H1 (cell line): ENCODE results near the gene CAP2. TPM values are rescaled to one million over a fixed set of nuclear protein-coding genes. Genes with fewer than 3 reads are reported as not detected.

Experiments used
- CTCF ChIA-PET: fragments of 300-600 bp; sonication (Branson Sonifier 250); formaldehyde crosslinking; loops from one replicate; lab custom pipeline; 2021; ENCODE audit not compliant: partially characterized antibody; lab: Charles Lee
- POLR2A ChIA-PET: fragments of 300-600 bp; sonication (Branson Sonifier 250); formaldehyde crosslinking; loops from one replicate; lab custom pipeline; 2021; ENCODE audit warnings: inconsistent platforms; ENCODE audit not compliant: partially characterized antibody; lab: Charles Lee
- DNase-seq, 2 experiments: peaks; one replicate each; pipeline versions ENCODE4 v3.0.0 to v3.0.0-alpha.2; 2010 to 2022; ENCODE audit warnings: low spot score in 2 of 2, low read depth in 1 of 2, mixed read lengths in 1 of 2
- FAIRE-seq: peaks from 2 replicates; lab custom pipeline; 2011; peaks lifted over from hg19 to GRCh38; lab: Jason Lieb, UNC
- H2AFZ ChIP-seq: 2 replicates; pipeline ENCODE4 v1.8.1; 2012; ENCODE audit warnings: low read length, inconsistent platforms
- H2AK5ac ChIP-seq: 2 replicates; pipeline ENCODE4 v1.6.1; 2013; ENCODE audit warnings: low read depth, low read length
- H2BK120ac ChIP-seq: replicated peaks from 2 replicates; pipeline ENCODE3; 2013; ENCODE audit warnings: low read depth, low read length, inconsistent platforms
- H2BK12ac ChIP-seq: 2 replicates; pipeline ENCODE4 v1.6.1; 2013; ENCODE audit warnings: low read depth, low read length
- H2BK15ac ChIP-seq: 2 replicates; pipeline ENCODE4 v1.6.1; 2013; ENCODE audit warnings: low read length
- H2BK20ac ChIP-seq: 2 replicates; pipeline ENCODE4 v1.6.1; 2013; ENCODE audit warnings: low read length
- H2BK5ac ChIP-seq: 2 replicates; pipeline ENCODE4 v1.6.1; 2013; ENCODE audit warnings: low read depth, low read length
- H3K14ac ChIP-seq: 2 replicates; pipeline ENCODE4 v1.6.1; 2013; ENCODE audit warnings: inconsistent platforms; ENCODE audit not compliant: insufficient read length
- H3K18ac ChIP-seq: 2 replicates; pipeline ENCODE4 v1.6.1; 2013; ENCODE audit warnings: low read length; ENCODE audit errors: extremely low read depth
- H3K23ac ChIP-seq: 2 replicates; pipeline ENCODE4 v1.6.1; 2013; ENCODE audit warnings: inconsistent platforms; ENCODE audit not compliant: insufficient read length
- H3K23me2 ChIP-seq: 2 replicates; pipeline ENCODE4 v1.6.1; 2013; ENCODE audit warnings: low read depth, low read length
- H3K27ac ChIP-seq: 2 replicates; pipeline ENCODE4 v1.6.1; 2011; ENCODE audit warnings: low read depth, low read length, inconsistent platforms
- H3K27me3 ChIP-seq, 4 experiments: replicated peaks in 1 of 4; 1 replicate in 1 of 4; 2 replicates in 3 of 4; pipeline versions ENCODE4 v1.6.1 to v1.8.1; 2011 to 2013; ENCODE audit warnings: low read length in 3 of 4, mild to moderate bottlenecking in 3 of 4, inconsistent platforms in 2 of 4, mixed read lengths in 2 of 4, moderate library complexity in 1 of 4; ENCODE audit not compliant: control insufficient read depth in 3 of 4, insufficient read depth in 3 of 4; ENCODE audit errors: extremely low read depth in 1 of 4
- H3K36me3 ChIP-seq, 4 experiments: 2 replicates each; pipeline versions ENCODE4 v1.6.1 to v1.8.1; 2011 to 2013; ENCODE audit warnings: mild to moderate bottlenecking in 4 of 4, low read length in 3 of 4, moderate library complexity in 2 of 4, control low read depth in 1 of 4, inconsistent platforms in 1 of 4; ENCODE audit not compliant: insufficient read depth in 4 of 4, control insufficient read depth in 2 of 4
- H3K4ac ChIP-seq: replicated peaks from 2 replicates; pipeline ENCODE3; 2013; ENCODE audit warnings: low read length, low read depth, mixed read lengths, inconsistent platforms; ENCODE audit not compliant: insufficient read length
- H3K4me1 ChIP-seq, 4 experiments: replicated peaks in 1 of 4; 1 replicate in 1 of 4; 2 replicates in 3 of 4; pipeline versions ENCODE4 v1.6.1 to v1.8.1; 2011 to 2013; ENCODE audit warnings: low read length in 3 of 4, inconsistent platforms in 2 of 4, mixed read lengths in 1 of 4; ENCODE audit not compliant: insufficient read depth in 4 of 4, control insufficient read depth in 3 of 4
- H3K4me2 ChIP-seq, 2 experiments: 2 replicates each; pipeline versions ENCODE4 v1.6.1 to v1.8.1; 2011 to 2013; ENCODE audit warnings: low read depth in 2 of 2, low read length in 2 of 2, control low read depth in 1 of 2, inconsistent platforms in 1 of 2, mild to moderate bottlenecking in 1 of 2; ENCODE audit not compliant: insufficient read depth in 1 of 2
- H3K4me3 ChIP-seq, 4 experiments: fragments of 200-600, 300-600 bp in 1 of 4; sonication (generic), shearing (Covaris generic), sonication (Bioruptor Twin) in 1 of 4; 2 replicates each; pipeline versions ENCODE4 v1.5.1 to v1.8.1; 2011 to 2016; ENCODE audit warnings: low read length in 4 of 4, low read depth in 3 of 4, control low read depth in 2 of 4, inconsistent platforms in 2 of 4, mild to moderate bottlenecking in 2 of 4, mixed read lengths in 1 of 4, moderate library complexity in 1 of 4; ENCODE audit not compliant: insufficient read depth in 2 of 4; ENCODE audit errors: extremely low read depth in 1 of 4
- H3K56ac ChIP-seq: replicated peaks from 2 replicates; pipeline ENCODE3; 2013; ENCODE audit warnings: low read depth, mild to moderate bottlenecking, mixed read lengths, low read length, inconsistent platforms; ENCODE audit not compliant: insufficient read length
- H3K79me1 ChIP-seq: 2 replicates; pipeline ENCODE4 v1.6.1; 2013; ENCODE audit warnings: low read depth, low read length, control low read depth
- H3K79me2 ChIP-seq, 2 experiments: 2 replicates each; pipeline versions ENCODE4 v1.6.1 to v1.8.1; 2012 to 2013; ENCODE audit warnings: low read length in 2 of 2, mild to moderate bottlenecking in 2 of 2, inconsistent platforms in 1 of 2; ENCODE audit not compliant: insufficient read depth in 2 of 2, control insufficient read depth in 1 of 2
- H3K9ac ChIP-seq, 4 experiments: replicated peaks in 1 of 4; 1 replicate in 1 of 4; 2 replicates in 3 of 4; pipeline versions ENCODE4 v1.6.1 to v1.8.1; 2011 to 2013; ENCODE audit warnings: low read depth in 3 of 4, low read length in 3 of 4, control low read depth in 2 of 4, mild to moderate bottlenecking in 2 of 4, moderate library complexity in 2 of 4, inconsistent platforms in 1 of 4; ENCODE audit errors: extremely low read depth in 1 of 4
- H3K9me3 ChIP-seq, 2 experiments: 2 replicates each; pipeline versions ENCODE4 v1.6.1 to v1.8.1; 2012 to 2013; ENCODE audit warnings: mild to moderate bottlenecking in 2 of 2, moderate library complexity in 2 of 2, control low read depth in 1 of 2, inconsistent platforms in 1 of 2, low read depth in 1 of 2, low read length in 1 of 2, mixed read lengths in 1 of 2; ENCODE audit not compliant: insufficient read depth in 2 of 2
- H4K20me1 ChIP-seq, 2 experiments: replicated peaks in 1 of 2; 2 replicates each; pipeline versions ENCODE3 to v1.8.1; 2011 to 2013; ENCODE audit warnings: inconsistent platforms in 2 of 2, low read length in 2 of 2, mild to moderate bottlenecking in 1 of 2; ENCODE audit not compliant: insufficient read depth in 2 of 2, control insufficient read depth in 1 of 2
- H4K5ac ChIP-seq: 2 replicates; pipeline ENCODE4 v1.6.1; 2013; ENCODE audit warnings: low read length, low read depth, mixed read lengths, inconsistent platforms; ENCODE audit not compliant: insufficient read length
- H4K8ac ChIP-seq: 2 replicates; pipeline ENCODE4 v1.8.0; 2013; ENCODE audit warnings: mild to moderate bottlenecking, moderate library complexity, low read length, inconsistent platforms; ENCODE audit not compliant: insufficient read depth; ENCODE audit errors: extremely low read depth
- H4K91ac ChIP-seq: replicated peaks from 2 replicates; pipeline ENCODE3; 2013; ENCODE audit warnings: low read length, mixed read lengths, inconsistent platforms; ENCODE audit not compliant: insufficient read length
- KDM1A ChIP-seq: fragments of 200-600, 300-600 bp; sonication (generic); IDR thresholded peaks from 2 replicates; pipeline ENCODE4 v1.7.1; 2016; ENCODE audit warnings: mild to moderate bottlenecking, low read length, borderline replicate concordance
- RBBP5 ChIP-seq: IDR thresholded peaks from 2 replicates; pipeline ENCODE4 v1.7.1; 2012; ENCODE audit warnings: low read depth, mild to moderate bottlenecking, inconsistent platforms, low read length, moderate library complexity, borderline replicate concordance
- SIRT6 ChIP-seq: IDR thresholded peaks from one replicate; pipeline ENCODE4 v1.7.1; 2012; ENCODE audit warnings: low read length, inconsistent platforms
- SRF ChIP-seq: IDR thresholded peaks from 2 replicates; pipeline ENCODE4 v1.6.1; 2011; ENCODE audit warnings: mild to moderate bottlenecking, low read depth, low read length, moderate library complexity
- USF2 ChIP-seq: IDR thresholded peaks from 2 replicates; pipeline ENCODE4 v1.6.1; 2011; ENCODE audit warnings: low read length, improper control_type of control experiment
- WGBS, 2 experiments: shearing (Covaris generic) in 1 of 2; methylation state at CpG; one replicate each; pipeline versions ENCODE4 v1.1.6 to v1.1.7; 2013 to 2015; ENCODE audit warnings: low lambda C conversion rate in 2 of 2, mixed read lengths in 2 of 2, inconsistent platforms in 1 of 2, low coverage in 1 of 2, missing lambda C conversion rate in 1 of 2; ENCODE audit not compliant: insufficient replicate concordance in 2 of 2, insufficient coverage in 1 of 2, insufficient read length in 1 of 2; ENCODE audit errors: extremely low coverage in 1 of 2, missing lambda C conversion rate in 1 of 2; 5-methylcytosine and 5-hydroxymethylcytosine counted together
- polyA plus RNA-seq, 7 experiments: library from polyadenylated mRNA; depleted of rRNA in 3 of 7; stranded (reverse) in 5 of 7; unstranded in 2 of 7; fragments of >200 nt in 5 of 7; fragments of 200-250 nt in 2 of 7; gene quantifications; 1 replicate in 5 of 7; 2 replicates in 1 of 7; 4 replicates in 1 of 7; pipeline versions ENCODE4 v1.2.1 to v1.2.3, GENCODE V29; 2011 to 2013; ENCODE audit warnings: missing spikeins in 2 of 7, mixed read lengths in 2 of 7
- total RNA-seq: library from RNA; stranded (reverse); fragmentation: NEBNext Ultra II Directional; extraction: Animal tissue kit (Norgen Biotek cat#: 25700); gene quantifications from 2 replicates; pipeline ENCODE4 v1.2.1, GENCODE V29; 2021

The CAP2 gene
- total and polyA plus RNA-seq, 2 of the 8 experiments (the other 6 are each of a cell fraction or from before 2014, with no cell fraction given), result 7.2 to 10.0 TPM

GRCh38 chr6:17562636-17563035 lies 169.2 kb downstream of the CAP2 start:
- WGBS, 2 experiments, result 87% methylated on average over 3 of the region's 3 CpGs; no CpG with 5 or more reads in 1 of the 2 experiments
- Histone ChIP-seq H3K23me2 (no peaks in the 10 kb centered on the region), H4K20me1 (no peaks in the 10 kb centered on the region), H3K27me3 (no peaks in the 10 kb centered on the region), H3K79me1 (no peaks in the 10 kb centered on the region), H2AFZ (no peak overlapping the region), H3K18ac (no peak overlapping the region), H3K4me1 (no peaks in the 10 kb centered on the region), H3K23ac (no peak overlapping the region), H2BK5ac (no peak overlapping the region), H3K4me3 (no peak overlapping the region), H3K56ac (no peak overlapping the region), H2AK5ac (no peak overlapping the region), H3K9ac (no peak overlapping the region), H3K79me2 (no peaks in the 10 kb centered on the region), H3K36me3 (no peaks in the 10 kb centered on the region), H3K4ac (no peak overlapping the region), H4K91ac (no peak overlapping the region), H3K4me2 (no peak overlapping the region), H4K5ac (no peak overlapping the region), H2BK120ac (no peak overlapping the region), H3K27ac (no peak overlapping the region), H2BK20ac (no peak overlapping the region), H3K14ac (no peak overlapping the region), H2BK15ac (no peak overlapping the region), H4K8ac (no peak overlapping the region)
- DNase-seq (no peak), FAIRE-seq (no peak)
- TF ChIP-seq SIRT6 (no peak), RBBP5 (no peak), KDM1A (no peak), SRF (no peak), USF2 (no peak)
- TF ChIP-seq, all 59 proteins: peak for 0
- H2BK12ac ChIP-seq, result no peak overlapping the region
- ChIA-PET POLR2A (no interaction called here), CTCF (no interaction called here)
- H3K9me3 ChIP-seq, result peaks cover 25% of the 10 kb centered on the region in 2 experiments; a peak in 3 of 4 replicates
